ENCODE results near the gene AKNA. TPM values are rescaled to one million over a fixed set of nuclear protein-coding genes. Genes with fewer than 3 reads are reported as not detected.

AKNA gene, protein sequence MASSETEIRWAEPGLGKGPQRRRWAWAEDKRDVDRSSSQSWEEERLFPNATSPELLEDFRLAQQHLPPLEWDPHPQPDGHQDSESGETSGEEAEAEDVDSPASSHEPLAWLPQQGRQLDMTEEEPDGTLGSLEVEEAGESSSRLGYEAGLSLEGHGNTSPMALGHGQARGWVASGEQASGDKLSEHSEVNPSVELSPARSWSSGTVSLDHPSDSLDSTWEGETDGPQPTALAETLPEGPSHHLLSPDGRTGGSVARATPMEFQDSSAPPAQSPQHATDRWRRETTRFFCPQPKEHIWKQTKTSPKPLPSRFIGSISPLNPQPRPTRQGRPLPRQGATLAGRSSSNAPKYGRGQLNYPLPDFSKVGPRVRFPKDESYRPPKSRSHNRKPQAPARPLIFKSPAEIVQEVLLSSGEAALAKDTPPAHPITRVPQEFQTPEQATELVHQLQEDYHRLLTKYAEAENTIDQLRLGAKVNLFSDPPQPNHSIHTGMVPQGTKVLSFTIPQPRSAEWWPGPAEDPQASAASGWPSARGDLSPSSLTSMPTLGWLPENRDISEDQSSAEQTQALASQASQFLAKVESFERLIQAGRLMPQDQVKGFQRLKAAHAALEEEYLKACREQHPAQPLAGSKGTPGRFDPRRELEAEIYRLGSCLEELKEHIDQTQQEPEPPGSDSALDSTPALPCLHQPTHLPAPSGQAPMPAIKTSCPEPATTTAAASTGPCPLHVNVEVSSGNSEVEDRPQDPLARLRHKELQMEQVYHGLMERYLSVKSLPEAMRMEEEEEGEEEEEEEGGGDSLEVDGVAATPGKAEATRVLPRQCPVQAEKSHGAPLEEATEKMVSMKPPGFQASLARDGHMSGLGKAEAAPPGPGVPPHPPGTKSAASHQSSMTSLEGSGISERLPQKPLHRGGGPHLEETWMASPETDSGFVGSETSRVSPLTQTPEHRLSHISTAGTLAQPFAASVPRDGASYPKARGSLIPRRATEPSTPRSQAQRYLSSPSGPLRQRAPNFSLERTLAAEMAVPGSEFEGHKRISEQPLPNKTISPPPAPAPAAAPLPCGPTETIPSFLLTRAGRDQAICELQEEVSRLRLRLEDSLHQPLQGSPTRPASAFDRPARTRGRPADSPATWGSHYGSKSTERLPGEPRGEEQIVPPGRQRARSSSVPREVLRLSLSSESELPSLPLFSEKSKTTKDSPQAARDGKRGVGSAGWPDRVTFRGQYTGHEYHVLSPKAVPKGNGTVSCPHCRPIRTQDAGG (N-terminal part only)
- total RNA-seq (2022; extraction: Qiagen RNA extraction) = 4.3 to 6.0 TPM (median 5.2 TPM) in 5 replicates

DNA sequence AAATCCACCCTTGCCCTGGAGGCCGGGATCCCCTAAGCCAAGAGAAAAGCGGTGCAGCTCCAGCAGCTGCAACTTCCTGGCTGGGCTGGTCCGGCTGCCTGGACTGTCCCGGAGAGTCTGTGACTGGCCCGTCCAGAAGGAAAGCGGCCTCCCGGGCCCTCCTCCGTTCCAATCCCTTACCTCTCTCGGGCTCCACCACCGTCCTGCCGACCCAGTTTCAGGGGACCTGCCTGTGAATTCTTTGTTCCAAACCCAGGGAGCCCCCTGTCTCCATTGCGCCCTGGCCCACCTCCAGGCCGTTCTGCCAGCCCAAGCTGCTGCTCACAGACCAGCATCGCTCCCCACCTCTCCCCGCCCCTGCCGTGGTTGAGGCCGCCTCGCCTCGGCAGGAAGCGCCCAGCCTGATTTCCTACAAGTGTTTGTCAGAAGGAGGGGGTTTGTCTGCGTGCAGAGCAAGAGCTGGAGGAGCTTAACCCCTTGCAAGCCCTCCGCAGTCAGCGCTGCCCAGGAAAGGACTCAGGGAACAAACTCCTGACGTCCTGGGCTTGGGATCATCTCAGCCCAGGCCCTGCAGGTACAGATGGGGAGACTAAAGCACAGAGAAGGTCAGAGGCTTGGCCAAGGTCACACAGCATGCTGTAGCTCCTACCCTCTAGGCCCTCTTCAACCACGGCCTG is at the start of gene AKNA:
Gene AKNA (minus strand): TSS at position 303 of the 677 bp plus-strand sequence. CDS start 6,649 bp downstream, outside the sequence.

DNA sequence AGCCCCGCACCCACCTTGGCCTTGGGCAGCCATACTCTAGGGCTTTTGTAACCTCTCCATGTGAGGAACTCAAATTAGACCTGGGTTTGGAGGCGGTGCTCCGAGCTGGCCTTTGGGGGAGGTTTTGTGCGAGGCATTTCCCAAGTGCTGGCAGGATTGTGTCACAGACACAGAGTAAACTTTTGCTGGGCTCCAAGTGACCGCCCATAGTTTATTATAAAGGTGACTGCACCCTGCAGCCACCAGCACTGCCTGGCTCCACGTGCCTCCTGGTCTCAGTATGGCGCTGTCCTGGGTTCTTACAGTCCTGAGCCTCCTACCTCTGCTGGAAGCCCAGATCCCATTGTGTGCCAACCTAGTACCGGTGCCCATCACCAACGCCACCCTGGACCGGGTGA is 58.2 kb downstream of the AKNA start, which contains the start of gene ORM2:
Gene ORM2 (plus strand): TSS at position 245 of the 398 bp plus-strand sequence. CDS start 36 bp downstream, at position 281.

DNA sequence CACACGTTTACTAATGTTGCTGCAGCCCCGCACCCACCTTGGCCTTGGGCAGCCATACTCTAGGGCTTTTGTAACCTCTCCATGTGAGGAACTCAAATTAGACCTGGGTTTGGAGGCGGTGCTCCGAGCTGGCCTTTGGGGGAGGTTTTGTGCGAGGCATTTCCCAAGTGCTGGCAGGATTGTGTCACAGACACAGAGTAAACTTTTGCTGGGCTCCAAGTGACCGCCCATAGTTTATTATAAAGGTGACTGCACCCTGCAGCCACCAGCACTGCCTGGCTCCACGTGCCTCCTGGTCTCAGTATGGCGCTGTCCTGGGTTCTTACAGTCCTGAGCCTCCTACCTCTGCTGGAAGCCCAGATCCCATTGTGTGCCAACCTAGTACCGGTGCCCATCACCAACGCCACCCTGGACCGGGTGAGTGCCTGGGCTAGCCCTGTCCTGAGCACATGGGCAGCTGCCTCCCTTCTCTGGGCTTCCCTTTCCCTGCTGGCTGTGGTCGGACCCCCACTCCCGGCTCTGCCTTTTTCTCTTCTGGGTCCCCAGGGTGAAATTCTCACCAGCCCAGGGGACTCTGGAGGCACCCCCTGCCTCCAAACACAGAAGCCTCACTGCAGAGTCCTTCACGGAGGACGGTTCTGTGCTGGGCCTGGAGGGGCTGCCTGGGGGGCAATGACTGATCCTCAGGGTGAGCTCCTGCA is 64.8 kb downstream of the AKNA start, which contains the start of gene ORM1:
Gene ORM1 (plus strand): TSS at position 268 of the 701 bp plus-strand sequence. CDS start 36 bp downstream, at position 304.

Other genes with a start within 250 kb of the AKNA start
- gene COL27A1, start 232.4 kb downstream of the AKNA start, total RNA-seq (2022; extraction: Qiagen RNA extraction) = 6.7 to 11.0 TPM (median 9.4 TPM) in 5 replicates
- not detected in 5 replicates for gene ORM1, start 64.9 kb downstream of the AKNA start, total RNA-seq (2022; extraction: Qiagen RNA extraction)
- not detected in 5 replicates for gene ORM2, start 58.1 kb downstream of the AKNA start, total RNA-seq (2022; extraction: Qiagen RNA extraction)
- 5.0 to 8.2 TPM (median 6.9 TPM) in 5 replicates for gene WHRN, start 117.5 kb upstream of the AKNA start, total RNA-seq (2022; extraction: Qiagen RNA extraction)
- 106 to 155 TPM (median 114 TPM) in 5 replicates for gene ATP6V1G1, start 199.8 kb upstream of the AKNA start, total RNA-seq (2022; extraction: Qiagen RNA extraction)
- gene TMEM268, start 223.3 kb upstream of the AKNA start, total RNA-seq (2022; extraction: Qiagen RNA extraction) = 10.7 to 12.4 TPM (median 11.6 TPM) in 5 replicates